PC-3 (cell line): Measurements from ENCODE around the gene TXNRD1.

Experiments
- EZH2 ChIP-seq: fragments of 300-600 bp; sonication (generic); IDR thresholded peaks from one replicate; pipeline ENCODE4 v1.6.1; 2017; ENCODE audit warnings: antibody characterized with exemption, mild to moderate bottlenecking, low read length; ENCODE audit not compliant: unreplicated experiment
- TF ChIP-seq, protein P1 (sequence below): fragments of 300-600 bp; sonication (generic); conservative IDR thresholded peaks from 2 replicates; pipeline ENCODE4 v1.5.1; 2017; ENCODE audit warnings: antibody characterized with exemption, low read depth, mild to moderate bottlenecking, low read length

DNA sequence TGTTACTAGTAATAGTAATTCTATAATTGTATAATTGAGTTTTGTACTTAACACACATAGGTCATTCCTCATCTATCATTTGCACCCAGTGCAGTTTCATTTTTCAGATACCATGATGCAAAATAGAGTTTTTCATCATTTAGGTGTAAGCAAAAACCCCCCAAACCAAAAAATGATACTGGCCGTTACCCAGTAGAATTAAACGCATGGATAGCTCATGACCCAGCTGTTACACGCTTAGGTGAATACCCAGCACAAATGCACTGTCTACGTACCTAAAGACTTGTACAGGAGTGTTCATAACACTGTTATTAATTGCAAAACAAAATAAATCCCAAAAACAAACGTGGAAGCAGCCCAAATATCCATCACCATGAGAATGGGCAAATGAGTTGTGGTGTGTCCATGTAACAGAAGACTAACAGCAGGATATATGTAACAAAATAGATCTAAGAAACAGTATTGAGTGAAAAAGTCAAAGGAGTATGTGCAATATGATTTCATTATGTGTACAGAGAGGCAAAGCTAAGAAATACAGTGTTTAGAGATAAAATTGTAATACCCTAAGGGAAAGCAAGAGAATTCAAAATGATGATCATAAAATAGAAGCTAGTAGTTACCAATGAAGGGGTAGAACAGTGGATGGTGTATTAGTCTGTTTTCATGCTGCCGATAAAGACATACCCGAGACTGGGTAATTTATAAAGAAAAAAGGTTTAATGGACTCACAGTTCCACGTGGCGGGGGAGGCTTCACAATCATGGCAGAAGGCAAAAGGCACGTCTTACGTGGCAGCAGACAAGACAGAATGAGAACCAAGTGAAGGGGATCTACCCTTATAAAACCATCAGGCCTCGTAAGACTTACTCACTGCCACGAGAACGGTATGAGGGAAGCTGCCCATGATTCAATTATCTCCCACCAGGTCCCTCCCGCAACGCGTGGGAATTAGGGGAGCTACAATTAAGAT, 137.7 kb downstream of the TXNRD1 start:
- TF ChIP-seq, protein P1, sequence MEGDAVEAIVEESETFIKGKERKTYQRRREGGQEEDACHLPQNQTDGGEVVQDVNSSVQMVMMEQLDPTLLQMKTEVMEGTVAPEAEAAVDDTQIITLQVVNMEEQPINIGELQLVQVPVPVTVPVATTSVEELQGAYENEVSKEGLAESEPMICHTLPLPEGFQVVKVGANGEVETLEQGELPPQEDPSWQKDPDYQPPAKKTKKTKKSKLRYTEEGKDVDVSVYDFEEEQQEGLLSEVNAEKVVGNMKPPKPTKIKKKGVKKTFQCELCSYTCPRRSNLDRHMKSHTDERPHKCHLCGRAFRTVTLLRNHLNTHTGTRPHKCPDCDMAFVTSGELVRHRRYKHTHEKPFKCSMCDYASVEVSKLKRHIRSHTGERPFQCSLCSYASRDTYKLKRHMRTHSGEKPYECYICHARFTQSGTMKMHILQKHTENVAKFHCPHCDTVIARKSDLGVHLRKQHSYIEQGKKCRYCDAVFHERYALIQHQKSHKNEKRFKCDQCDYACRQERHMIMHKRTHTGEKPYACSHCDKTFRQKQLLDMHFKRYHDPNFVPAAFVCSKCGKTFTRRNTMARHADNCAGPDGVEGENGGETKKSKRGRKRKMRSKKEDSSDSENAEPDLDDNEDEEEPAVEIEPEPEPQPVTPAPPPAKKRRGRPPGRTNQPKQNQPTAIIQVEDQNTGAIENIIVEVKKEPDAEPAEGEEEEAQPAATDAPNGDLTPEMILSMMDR, result no peak
- TF ChIP-seq EZH2, result no peak
